Embryonic facial prominence (tissue), 1 donor: ENCODE measurements around the gene GALM.
"Not testable (repeated sequence)": the region's sequence is repeated elsewhere in the genome, so short reads cannot be mapped to it uniquely, and the experiment has no call there.

Experiments used
- DNase-seq: peaks from one replicate; pipeline ENCODE4 v3.0.0-alpha.2; 2016; ENCODE audit errors: extremely low spot score

GALM gene

GRCh38 chr2:38680868-38681267, 15.0 kb downstream of the GALM start:
- DNase-seq = not testable (repeated sequence)

GRCh38 chr2:38682008-38682575, 16.2 kb downstream of the GALM start:
- DNase-seq = no peak

- not testable (repeated sequence) for DNase-seq
Measured at GRCh38 chr2:38682620-38683019, 16.7 kb downstream of the GALM start.

GRCh38 chr2:38683766-38684165, 17.9 kb downstream of the GALM start:
- no peak for DNase-seq

GRCh38 chr2:38685116-38685735, 19.3 kb downstream of the GALM start:
- no peak for DNase-seq

GRCh38 chr2:38690499-38691420, 24.8 kb downstream of the GALM start:
- no peak for DNase-seq

GRCh38 chr2:38691994-38692393, 26.1 kb downstream of the GALM start:
- DNase-seq = no peak

GRCh38 chr2:38692636-38693318, 26.9 kb downstream of the GALM start:
- DNase-seq = no peak

- DNase-seq = no peak
Measured at GRCh38 chr2:38697116-38697840, 31.4 kb downstream of the GALM start.

GRCh38 chr2:38698467-38699003, 32.6 kb downstream of the GALM start:
- DNase-seq = no peak

- DNase-seq = no peak
Measured at GRCh38 chr2:38700113-38700785, 34.3 kb downstream of the GALM start.

GRCh38 chr2:38700881-38701458, 35.1 kb downstream of the GALM start:
- DNase-seq = no peak

GRCh38 chr2:38701542-38701941, 35.6 kb downstream of the GALM start:
- DNase-seq = no peak

GRCh38 chr2:38702413-38702812, 36.5 kb downstream of the GALM start:
- DNase-seq = no peak

GRCh38 chr2:38703336-38703735, 37.4 kb downstream of the GALM start:
- not testable (repeated sequence) for DNase-seq

GRCh38 chr2:38704664-38705063, 38.8 kb downstream of the GALM start:
- no peak for DNase-seq

- no peak for DNase-seq
Measured at GRCh38 chr2:38706846-38707345, 41.0 kb downstream of the GALM start.

GRCh38 chr2:38708491-38708890, 42.6 kb downstream of the GALM start:
- DNase-seq = not testable (repeated sequence)

GRCh38 chr2:38708900-38709566, 43.1 kb downstream of the GALM start:
- DNase-seq = no peak
